Gastrocnemius medialis (tissue), 4 donors: ENCODE measurements around the gene CYB561A3. TPM values are rescaled to one million over a fixed set of nuclear protein-coding genes. Genes with fewer than 3 reads are reported as not detected.

ENCODE experiments used
- ATAC-seq, 2 donors: fragments of 150-250 bp; one replicate each; pipeline ENCODE4 v1.9.1; 2016
- DNase-seq, 2 donors: peaks; one replicate each; pipeline ENCODE4 v3.0.0-alpha.2; 2019
- H3K27ac ChIP-seq, 4 donors: fragments of 200-600 bp; sonication (generic); 1 replicate in 1 of 4; 2 replicates in 3 of 4; pipeline ENCODE4 v1.5.1; 2016 to 2018; ENCODE audit warnings: mild to moderate bottlenecking in 2 of 4, moderate library complexity in 1 of 4
- H3K27me3 ChIP-seq, 3 donors: fragments of 200-600 bp; sonication (generic) in 2 of 3; 1 replicate in 1 of 3; 2 replicates in 2 of 3; pipeline versions ENCODE4 v1.5.1 to v1.6.0; 2016 to 2019; ENCODE audit warnings: mild to moderate bottlenecking in 1 of 3, moderate library complexity in 1 of 3
- H3K36me3 ChIP-seq, 2 donors: fragments of 200-600 bp; sonication (generic) in 1 of 2; one replicate each; pipeline ENCODE4 v1.5.1; 2017 to 2018
- H3K4me1 ChIP-seq, 2 donors: fragments of 200-600 bp; sonication (generic) in 1 of 2; one replicate each; pipeline ENCODE4 v1.5.1; 2016 to 2017; ENCODE audit warnings: mild to moderate bottlenecking in 2 of 2
- H3K4me3 ChIP-seq, 4 donors: fragments of 200-600 bp; sonication (generic) in 3 of 4; 1 replicate in 1 of 4; 2 replicates in 3 of 4; pipeline ENCODE4 v1.5.1; 2016 to 2019; ENCODE audit warnings: mild to moderate bottlenecking in 2 of 4
- H3K9me3 ChIP-seq, 3 donors: fragments of 200-600 bp; sonication (generic) in 2 of 3; 1 replicate in 1 of 3; 2 replicates in 2 of 3; pipeline ENCODE4 v1.5.1; 2016 to 2019
- POLR2A ChIP-seq, 2 donors: fragments of 450-650 bp; IDR thresholded peaks; one replicate each; pipeline ENCODE4 v1.6.1; 2017; ENCODE audit warnings: antibody characterized with exemption in 2 of 2, mild to moderate bottlenecking in 2 of 2, moderate library complexity in 2 of 2
- in situ Hi-C, 4 donors: fragments of 200-750 bp; cut with MboI; loops; one replicate each; pipeline versions ENCODE4 v1.15.0 to v1.8.0; 2017; ENCODE audit warnings: low sequenced_read_pairs in 4 of 4
- intact Hi-C: fragments of 100-400 bp; cut with DNase I; formaldehyde crosslinking; loops from one replicate; pipeline ENCODE4 v1.15.1; 2023; ENCODE audit warnings: low total_unique reads
- total RNA-seq, 4 donors: library from RNA; depleted of rRNA; stranded (reverse); fragments of >200 nt; gene quantifications; one replicate each; pipeline versions ENCODE4 v1.1.0 to v1.2.3, GENCODE V29; 2016
- TF ChIP-seq, protein P1 (sequence below), 5 experiments: fragments of 450-650 bp in 3 of 5; fragments of 200-600 bp in 2 of 5; sonication (generic) in 2 of 5; IDR thresholded peaks in 4 of 5; conservative IDR thresholded peaks in 1 of 5; 1 replicate in 4 of 5; 2 replicates in 1 of 5; pipeline ENCODE4 v1.5.1; 2016 to 2019; ENCODE audit warnings: antibody characterized with exemption in 5 of 5, mild to moderate bottlenecking in 3 of 5, moderate library complexity in 3 of 5

The CYB561A3 gene
- total RNA-seq, 4 donors from 2014 or later = 23.7 to 56.6 (median 26.4) TPM

DNA sequence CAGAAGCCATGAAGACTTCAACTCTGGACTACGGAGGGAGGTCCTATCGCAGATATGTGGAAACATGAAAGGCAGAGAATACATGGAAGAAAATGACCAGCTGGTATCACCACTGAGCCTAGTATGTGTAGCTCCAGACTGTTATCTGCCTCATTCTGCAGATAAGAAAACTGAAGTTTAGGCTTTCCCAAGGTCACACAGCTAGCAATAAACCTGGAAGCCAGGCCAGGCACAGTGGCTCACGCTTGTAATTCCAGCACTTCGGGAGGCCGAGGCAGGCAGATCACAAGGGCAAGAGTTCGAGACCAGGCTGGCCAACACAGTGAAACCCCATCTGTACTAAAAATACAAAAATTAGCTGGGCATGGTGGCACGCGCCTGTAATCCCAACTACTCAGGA, 50.9 kb downstream of the CYB561A3 start:
- H3K9me3 ChIP-seq = no peaks in the 10 kb centered on the region
- ATAC-seq (no peak), DNase-seq (no peak)
- TF ChIP-seq POLR2A (IDR thresholded peaks at IDR 0.05) = no peak
- TF ChIP-seq, protein P1, sequence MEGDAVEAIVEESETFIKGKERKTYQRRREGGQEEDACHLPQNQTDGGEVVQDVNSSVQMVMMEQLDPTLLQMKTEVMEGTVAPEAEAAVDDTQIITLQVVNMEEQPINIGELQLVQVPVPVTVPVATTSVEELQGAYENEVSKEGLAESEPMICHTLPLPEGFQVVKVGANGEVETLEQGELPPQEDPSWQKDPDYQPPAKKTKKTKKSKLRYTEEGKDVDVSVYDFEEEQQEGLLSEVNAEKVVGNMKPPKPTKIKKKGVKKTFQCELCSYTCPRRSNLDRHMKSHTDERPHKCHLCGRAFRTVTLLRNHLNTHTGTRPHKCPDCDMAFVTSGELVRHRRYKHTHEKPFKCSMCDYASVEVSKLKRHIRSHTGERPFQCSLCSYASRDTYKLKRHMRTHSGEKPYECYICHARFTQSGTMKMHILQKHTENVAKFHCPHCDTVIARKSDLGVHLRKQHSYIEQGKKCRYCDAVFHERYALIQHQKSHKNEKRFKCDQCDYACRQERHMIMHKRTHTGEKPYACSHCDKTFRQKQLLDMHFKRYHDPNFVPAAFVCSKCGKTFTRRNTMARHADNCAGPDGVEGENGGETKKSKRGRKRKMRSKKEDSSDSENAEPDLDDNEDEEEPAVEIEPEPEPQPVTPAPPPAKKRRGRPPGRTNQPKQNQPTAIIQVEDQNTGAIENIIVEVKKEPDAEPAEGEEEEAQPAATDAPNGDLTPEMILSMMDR (IDR thresholded peaks at IDR 0.05 in 4 of 5, conservative IDR thresholded peaks at IDR 0.05 in 1 of 5) = no peak
- no peaks in the 10 kb centered on the region for H3K4me1 ChIP-seq
- H3K27ac ChIP-seq = no peak overlapping the region
- peaks cover 3 to 98% of the 10 kb centered on the region in 2 donors for H3K36me3 ChIP-seq
- H3K4me3 ChIP-seq = no peak overlapping the region
- H3K27me3 ChIP-seq = no peaks in the 10 kb centered on the region
- in situ Hi-C loops = no loop called here
- intact Hi-C loops = no loop called here

DNA sequence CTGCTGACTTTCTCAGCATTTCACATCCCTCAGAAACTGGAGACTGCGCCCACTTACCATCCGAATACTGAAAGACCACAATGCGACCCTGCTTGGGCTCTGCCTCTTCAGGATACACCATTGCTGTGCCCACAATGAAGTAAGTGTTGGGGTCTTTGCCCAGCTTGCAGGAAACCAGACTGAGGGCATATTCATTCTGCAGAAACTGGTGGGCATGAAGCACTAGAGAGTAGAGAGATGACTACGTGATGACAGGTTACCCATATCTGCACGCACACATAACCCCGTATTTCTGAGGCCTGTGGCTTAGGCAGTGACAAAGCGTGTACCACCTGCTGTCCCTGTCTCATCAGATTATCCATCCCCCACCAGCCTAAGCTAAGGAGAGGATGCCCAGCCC, 51.9 kb downstream of the CYB561A3 start:
- Histone ChIP-seq H3K4me1 (no peaks in the 10 kb centered on the region), H3K27me3 (no peaks in the 10 kb centered on the region), H3K4me3 (no peak overlapping the region), H3K27ac (no peak overlapping the region), H3K36me3 (peaks cover 3 to 99% of the 10 kb centered on the region in 2 donors), H3K9me3 (no peaks in the 10 kb centered on the region)
- no peak for ATAC-seq
- TF ChIP-seq, protein P1 (IDR thresholded peaks at IDR 0.05 in 4 of 5, conservative IDR thresholded peaks at IDR 0.05 in 1 of 5) = no peak
- TF ChIP-seq POLR2A (IDR thresholded peaks at IDR 0.05) = no peak
- intact Hi-C loops (no loop called here), in situ Hi-C loops (no loop called here)
- DNase-seq = no peak

DNA sequence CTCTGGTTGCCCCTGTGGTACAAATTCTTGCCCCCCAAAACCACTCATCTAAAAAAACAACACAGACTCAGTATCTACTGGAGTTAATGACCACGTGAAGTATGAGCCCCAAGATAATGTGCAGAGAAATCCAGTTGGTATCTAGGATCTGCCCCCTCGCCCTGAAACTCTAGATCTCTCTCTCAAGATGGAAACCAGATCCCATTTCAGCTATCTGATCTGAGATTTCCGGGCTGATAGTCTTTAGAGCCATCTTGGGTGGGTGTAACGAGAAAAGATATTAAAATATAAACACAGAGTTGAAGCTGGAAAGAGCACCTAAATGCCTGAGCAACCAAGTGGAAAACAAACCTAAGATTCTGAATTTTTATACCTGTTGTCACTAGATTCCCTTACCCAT, 52.5 kb downstream of the CYB561A3 start:
- H3K36me3 ChIP-seq = peaks cover 3 to 98% of the 10 kb centered on the region in 2 donors
- ATAC-seq (no peak), DNase-seq (no peak)
- in situ Hi-C loops (no loop called here), intact Hi-C loops (no loop called here)
- TF ChIP-seq POLR2A (IDR thresholded peaks at IDR 0.05) = no peak
- TF ChIP-seq, protein P1 (IDR thresholded peaks at IDR 0.05 in 4 of 5, conservative IDR thresholded peaks at IDR 0.05 in 1 of 5) = no peak
- no peaks in the 10 kb centered on the region for H3K27me3 ChIP-seq
- no peak overlapping the region for H3K27ac ChIP-seq
- H3K4me1 ChIP-seq = no peaks in the 10 kb centered on the region
- no peaks in the 10 kb centered on the region for H3K9me3 ChIP-seq
- no peak overlapping the region for H3K4me3 ChIP-seq

DNA sequence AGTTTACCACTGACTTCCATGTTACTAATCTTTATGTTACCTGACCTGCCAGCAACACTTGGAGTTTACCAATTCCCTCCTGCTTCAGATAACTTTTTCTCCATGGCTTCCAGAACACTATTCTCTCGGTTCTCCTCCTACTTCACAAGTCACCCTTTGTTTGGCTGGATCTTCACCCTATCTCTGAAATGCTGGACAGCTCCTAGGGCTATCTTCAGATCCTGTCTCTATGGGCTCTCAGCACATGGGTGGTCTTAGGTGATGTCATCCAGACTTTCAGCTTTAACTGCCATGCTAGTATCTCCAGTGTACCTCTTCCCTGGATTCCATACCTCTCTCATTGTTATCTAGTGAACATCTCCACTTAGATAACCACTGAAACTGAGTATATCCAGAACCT, 54.3 kb downstream of the CYB561A3 start:
- H3K4me3 ChIP-seq = no peak overlapping the region
- H3K4me1 ChIP-seq = no peaks in the 10 kb centered on the region
- no peak overlapping the region for H3K27ac ChIP-seq
- H3K36me3 ChIP-seq = peaks cover 3 to 95% of the 10 kb centered on the region in 2 donors
- no peak for ATAC-seq
- no peaks in the 10 kb centered on the region for H3K27me3 ChIP-seq
- in situ Hi-C loops = no loop called here
- no peaks in the 10 kb centered on the region for H3K9me3 ChIP-seq
- intact Hi-C loops = no loop called here
- TF ChIP-seq POLR2A (IDR thresholded peaks at IDR 0.05) = no peak
- TF ChIP-seq, protein P1 (IDR thresholded peaks at IDR 0.05 in 4 of 5, conservative IDR thresholded peaks at IDR 0.05 in 1 of 5) = no peak
- no peak for DNase-seq

DNA sequence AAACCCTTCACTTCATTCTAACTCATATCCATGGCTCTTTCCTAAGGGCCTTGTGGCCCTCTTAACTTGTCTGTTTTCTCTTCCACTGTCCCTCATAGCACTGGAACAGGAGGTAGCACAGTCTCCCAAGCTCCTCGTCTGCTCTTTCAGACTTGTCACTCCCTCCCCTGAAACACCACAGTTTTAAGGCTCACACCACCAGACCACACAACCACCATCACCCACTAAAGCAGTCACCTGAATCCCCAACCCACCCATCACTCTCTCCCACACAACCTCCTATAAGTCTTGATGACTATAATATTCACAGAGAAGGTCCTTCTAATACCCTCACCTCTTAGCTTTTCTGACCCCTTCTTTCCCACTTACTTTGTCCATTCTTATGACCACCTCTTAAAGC, 55.5 kb downstream of the CYB561A3 start:
- ATAC-seq (no peak), DNase-seq (no peak)
- intact Hi-C loops (no loop called here), in situ Hi-C loops (no loop called here)
- Histone ChIP-seq H3K36me3 (peaks cover 3 to 95% of the 10 kb centered on the region in 2 donors), H3K27me3 (no peaks in the 10 kb centered on the region), H3K27ac (no peak overlapping the region), H3K4me1 (no peaks in the 10 kb centered on the region), H3K9me3 (no peaks in the 10 kb centered on the region), H3K4me3 (no peak overlapping the region)
- no peak for TF ChIP-seq POLR2A (IDR thresholded peaks at IDR 0.05)
- TF ChIP-seq, protein P1 (IDR thresholded peaks at IDR 0.05 in 4 of 5, conservative IDR thresholded peaks at IDR 0.05 in 1 of 5) = no peak
